GM12878 (cell line): ENCODE data around the gene MCAT. TPM values are rescaled to one million over a fixed set of nuclear protein-coding genes. Genes with fewer than 3 reads are reported as not detected.

ENCODE experiments used
- ATAC-seq: fragments of 200-7000 bp; cut with Tn5 transposase; 3 replicates; pipeline ENCODE4 v1.9.1; 2020; ENCODE audit warnings: mild to moderate bottlenecking, moderate library complexity
- BruUV-seq: library from RNA; stranded (reverse); fragments of 400-500 nt; replicated peaks from 2 replicates; lab custom pipeline; 2021; lab: Mats Ljungman, UMichigan
- CTCF ChIA-PET: fragments of 300-600 bp; sonication (Branson Sonifier 250); formaldehyde crosslinking; extraction: SDS; loops from one replicate; lab custom pipeline; 2021; ENCODE audit warnings: inconsistent platforms; lab: Yijun Ruan, JAX
- POLR2A ChIA-PET: fragments of 350-600 bp; formaldehyde crosslinking; extraction: SDS; loops from one replicate; lab custom pipeline; 2021; ENCODE audit warnings: inconsistent platforms; lab: Charles Lee
- RAD21 ChIA-PET: fragments of 300-600 bp; sonication (Branson Sonifier 250); formaldehyde crosslinking; loops from one replicate; lab custom pipeline; 2023; ENCODE audit warnings: antibody characterized with exemption; ENCODE audit not compliant: unreplicated experiment; lab: Charles Lee
- SMC1A ChIA-PET: fragments of 300-600 bp; sonication (Branson Sonifier 250); formaldehyde crosslinking; loops from one replicate; lab custom pipeline; 2023; ENCODE audit not compliant: unreplicated experiment, uncharacterized antibody; lab: Charles Lee
- DNase-seq: peaks from one replicate; pipeline ENCODE4 v3.0.0-alpha.2; 2011; ENCODE audit warnings: low read depth, low spot score
- FAIRE-seq: peaks from 3 replicates; lab custom pipeline; 2011; peaks lifted over from hg19 to GRCh38; lab: Jason Lieb, UNC
- H2AFZ ChIP-seq: 2 replicates; pipeline ENCODE4 v1.6.0; 2011; ENCODE audit warnings: low read depth, low read length, control low read depth; ENCODE audit not compliant: control insufficient read depth
- H3K27ac ChIP-seq: 2 replicates; pipeline ENCODE4 v1.5.1; 2011; ENCODE audit warnings: control low read depth; ENCODE audit not compliant: control insufficient read depth, insufficient read depth
- H3K27me3 ChIP-seq, 2 experiments: replicated peaks in 1 of 2; 2 replicates each; pipeline versions ENCODE4 v1.6.0 to v1.6.1; 2011; ENCODE audit warnings: low read length in 1 of 2; ENCODE audit not compliant: control insufficient read depth in 2 of 2, insufficient read depth in 2 of 2
- H3K36me3 ChIP-seq, 2 experiments: 2 replicates each; pipeline ENCODE4 v1.5.1; 2011; ENCODE audit warnings: low read length in 1 of 2; ENCODE audit not compliant: control insufficient read depth in 2 of 2, insufficient read depth in 2 of 2
- H3K4me1 ChIP-seq: 2 replicates; pipeline ENCODE4 v1.6.1; 2011; ENCODE audit warnings: mild to moderate bottlenecking, low read length, moderate library complexity, mixed read lengths; ENCODE audit not compliant: control insufficient read depth, insufficient read depth
- H3K4me2 ChIP-seq: 2 replicates; pipeline ENCODE4 v1.6.0; 2011; ENCODE audit warnings: control low read depth; ENCODE audit not compliant: control insufficient read depth, insufficient read depth
- H3K4me3 ChIP-seq: fragments of 200-600 bp; sonication (generic); 2 replicates; pipeline ENCODE4 v1.5.1; 2016
- H3K79me2 ChIP-seq: 2 replicates; pipeline ENCODE4 v1.6.0; 2011; ENCODE audit warnings: low read length; ENCODE audit not compliant: control insufficient read depth, insufficient read depth
- H3K9ac ChIP-seq: 2 replicates; pipeline ENCODE4 v1.8.0; 2011; ENCODE audit warnings: low read length, control low read depth, mixed read lengths; ENCODE audit not compliant: control insufficient read depth, insufficient read depth
- H3K9me3 ChIP-seq: replicated peaks from 3 replicates; pipeline ENCODE4 v1.5.1; 2011; ENCODE audit warnings: mild to moderate bottlenecking, low read length; ENCODE audit not compliant: control insufficient read depth, insufficient read depth
- H4K20me1 ChIP-seq: 2 replicates; pipeline ENCODE4 v1.6.0; 2011; ENCODE audit not compliant: control insufficient read depth, insufficient read depth
- CEBPB ChIP-seq, 2 experiments: fragments of 150-350 bp in 1 of 2; IDR thresholded peaks; 2 replicates each; pipeline ENCODE4 v1.6.1; 2012 to 2014; ENCODE audit warnings: low read depth in 2 of 2, low read length in 2 of 2, borderline replicate concordance in 1 of 2, inconsistent platforms in 1 of 2
- CHD4 ChIP-seq: fragments of 200-600 bp; sonication (generic); IDR thresholded peaks from 2 replicates; pipeline ENCODE4 v1.6.1; 2016; ENCODE audit warnings: mild to moderate bottlenecking
- EZH2 ChIP-seq: IDR thresholded peaks from 2 replicates; pipeline ENCODE4 v1.6.1; 2012; ENCODE audit warnings: low read depth, mild to moderate bottlenecking, control low read depth, inconsistent platforms, low read length, borderline replicate concordance; ENCODE audit not compliant: control insufficient read depth
- SRF ChIP-seq, 2 experiments: IDR thresholded peaks; 2 replicates each; pipeline ENCODE4 v1.6.1; 2011; ENCODE audit warnings: low read depth in 2 of 2, low read length in 2 of 2, mild to moderate bottlenecking in 1 of 2, moderate library complexity in 1 of 2
- SUZ12 ChIP-seq: fragments of 200-600 bp; sonication (generic); IDR thresholded peaks from one replicate; pipeline ENCODE4 v1.6.1; 2018; ENCODE audit warnings: antibody characterized with exemption, mild to moderate bottlenecking; ENCODE audit not compliant: unreplicated experiment
- WGBS: methylation state at CpG from one replicate; pipeline ENCODE4 v1.1.6; 2016; ENCODE audit warnings: low lambda C conversion rate; ENCODE audit not compliant: insufficient replicate concordance, insufficient coverage; ENCODE audit errors: missing lambda C conversion rate; 5-methylcytosine and 5-hydroxymethylcytosine counted together
- in situ Hi-C: fragments of 300-500 bp; cut with MboI; formaldehyde crosslinking; loops from 9 replicates; pipeline ENCODE4 v1.14.3; 2018; ENCODE audit warnings: mixed read lengths
- intact Hi-C: fragments of 100-400 bp; cut with micrococcal nuclease; formaldehyde crosslinking; loops from one replicate; pipeline ENCODE4 v1.14.2; 2022; ENCODE audit not compliant: unreplicated experiment
- polyA plus RNA-seq, 11 experiments: library from polyadenylated mRNA; depleted of rRNA in 4 of 11; unstranded in 6 of 11; stranded (reverse) in 5 of 11; fragments of >200 nt; fragmentation: Nextera tagmentation in 4 of 11; fragmentation: Illumina TruSeq in 1 of 11; extraction: Ambion mirVana in 4 of 11; extraction: Trizol in 1 of 11; gene quantifications; 1 replicate in 1 of 11; 2 replicates in 10 of 11; pipeline versions ENCODE4 v1.2.1 to v1.2.3, GENCODE V29; 2011 to 2016; ENCODE audit warnings: inconsistent platforms in 2 of 11, missing spikeins in 2 of 11, low read depth in 1 of 11
- total RNA-seq, 4 experiments: library from RNA; depleted of rRNA in 3 of 4; stranded (reverse); fragments of >200 nt in 3 of 4; fragmentation: Illumina TruSeq in 1 of 4; extraction: Trizol in 1 of 4; gene quantifications; 2 replicates each; pipeline versions ENCODE4 v1.2.1 to v1.2.3, GENCODE V29; 2013 to 2021
- TF ChIP-seq, protein P1 (sequence below): IDR thresholded peaks from 2 replicates; pipeline ENCODE4 v1.6.1; 2012; ENCODE audit warnings: low read length, inconsistent platforms
- TF ChIP-seq, protein P2 (sequence below): fragments of 150-350 bp; IDR thresholded peaks from 2 replicates; pipeline ENCODE4 v1.6.1; 2014; ENCODE audit warnings: mild to moderate bottlenecking, low read depth, low read length
- TF ChIP-seq, protein P3 (sequence below): fragments of 450-650 bp; IDR thresholded peaks from 2 replicates; pipeline ENCODE4 v1.6.1; 2017; ENCODE audit warnings: mild to moderate bottlenecking
- TF ChIP-seq, protein P4 (sequence below): IDR thresholded peaks from 2 replicates; pipeline ENCODE4 v1.6.1; 2012; ENCODE audit warnings: improper control_type of control experiment, low read depth, low read length; ENCODE audit not compliant: insufficient replicate concordance

MCAT gene
- total and polyA plus RNA-seq, 10 of the 15 experiments (the other 5 are each of a cell fraction or from before 2014, with no cell fraction given), result 3.6 to 29.1 (median 19.3) TPM

GRCh38 chr22:43129426-43130425 lies 13.5 kb downstream of the MCAT start (continued):
- TF ChIP-seq, protein P1, sequence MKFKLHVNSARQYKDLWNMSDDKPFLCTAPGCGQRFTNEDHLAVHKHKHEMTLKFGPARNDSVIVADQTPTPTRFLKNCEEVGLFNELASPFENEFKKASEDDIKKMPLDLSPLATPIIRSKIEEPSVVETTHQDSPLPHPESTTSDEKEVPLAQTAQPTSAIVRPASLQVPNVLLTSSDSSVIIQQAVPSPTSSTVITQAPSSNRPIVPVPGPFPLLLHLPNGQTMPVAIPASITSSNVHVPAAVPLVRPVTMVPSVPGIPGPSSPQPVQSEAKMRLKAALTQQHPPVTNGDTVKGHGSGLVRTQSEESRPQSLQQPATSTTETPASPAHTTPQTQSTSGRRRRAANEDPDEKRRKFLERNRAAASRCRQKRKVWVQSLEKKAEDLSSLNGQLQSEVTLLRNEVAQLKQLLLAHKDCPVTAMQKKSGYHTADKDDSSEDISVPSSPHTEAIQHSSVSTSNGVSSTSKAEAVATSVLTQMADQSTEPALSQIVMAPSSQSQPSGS, result no peak
- TF ChIP-seq SRF (IDR thresholded peaks at IDR 0.05; ENCODE audit: low read depth in 2 of 2, low read length in 2 of 2), result no peak
- no peak for TF ChIP-seq CEBPB (IDR thresholded peaks at IDR 0.05; ENCODE audit: borderline replicate concordance in 1 of 2, low read depth in 2 of 2, low read length in 2 of 2)

DNA sequence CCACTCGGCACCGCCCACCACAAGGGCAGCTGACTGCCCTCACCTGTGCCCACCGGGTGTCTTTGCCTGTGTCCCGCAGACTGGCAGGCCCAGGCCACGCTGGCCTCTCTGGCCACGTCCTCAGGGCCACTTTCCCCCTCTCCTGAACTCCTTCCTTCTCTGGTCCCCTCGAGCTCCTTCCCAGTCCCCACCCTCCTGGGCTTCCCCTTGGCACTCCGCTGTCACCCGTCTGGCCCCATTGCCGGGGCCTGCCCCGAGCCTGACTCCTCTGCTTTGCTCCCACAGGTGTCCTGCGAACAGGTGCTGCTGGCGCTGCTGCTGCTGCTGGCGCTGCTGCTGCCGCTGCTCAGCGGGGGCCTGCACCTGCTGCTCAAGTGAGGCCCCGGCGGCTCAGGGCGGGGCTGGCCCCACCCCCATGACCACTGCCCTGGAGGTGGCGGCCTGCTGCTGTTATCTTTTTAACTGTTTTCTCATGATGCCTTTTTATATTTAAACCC lies 14.2 kb downstream of the MCAT start:
- H4K20me1 ChIP-seq, result no peaks in the 10 kb centered on the region
- 49% methylated on average over 18 of the region's 20 CpGs for WGBS
- no peaks in the 10 kb centered on the region for H3K79me2 ChIP-seq
- H3K27me3 ChIP-seq, result no peaks in the 10 kb centered on the region
- H3K9ac ChIP-seq, result no peak overlapping the region
- peaks cover 31% of the 10 kb centered on the region for H3K4me1 ChIP-seq
- H2AFZ ChIP-seq, result no peak overlapping the region
- H3K27ac ChIP-seq, result no peak overlapping the region
- no peaks in the 10 kb centered on the region for H3K9me3 ChIP-seq
- FAIRE-seq (no peak), DNase-seq (no peak), ATAC-seq (peak; percentile 41)
- ChIA-PET CTCF (no interaction called here), POLR2A (no interaction called here), SMC1A (no interaction called here), RAD21 (no interaction called here)
- H3K4me2 ChIP-seq, result no peak overlapping the region
- peaks cover 1 to 4% of the 10 kb centered on the region in 2 experiments; a peak in 3 of 4 replicates for H3K36me3 ChIP-seq
- intact Hi-C loops (no loop called here), in situ Hi-C loops (no loop called here)
- H3K4me3 ChIP-seq, result no peak overlapping the region
- no TSS peak for BruUV-seq
- TF ChIP-seq, protein P2, sequence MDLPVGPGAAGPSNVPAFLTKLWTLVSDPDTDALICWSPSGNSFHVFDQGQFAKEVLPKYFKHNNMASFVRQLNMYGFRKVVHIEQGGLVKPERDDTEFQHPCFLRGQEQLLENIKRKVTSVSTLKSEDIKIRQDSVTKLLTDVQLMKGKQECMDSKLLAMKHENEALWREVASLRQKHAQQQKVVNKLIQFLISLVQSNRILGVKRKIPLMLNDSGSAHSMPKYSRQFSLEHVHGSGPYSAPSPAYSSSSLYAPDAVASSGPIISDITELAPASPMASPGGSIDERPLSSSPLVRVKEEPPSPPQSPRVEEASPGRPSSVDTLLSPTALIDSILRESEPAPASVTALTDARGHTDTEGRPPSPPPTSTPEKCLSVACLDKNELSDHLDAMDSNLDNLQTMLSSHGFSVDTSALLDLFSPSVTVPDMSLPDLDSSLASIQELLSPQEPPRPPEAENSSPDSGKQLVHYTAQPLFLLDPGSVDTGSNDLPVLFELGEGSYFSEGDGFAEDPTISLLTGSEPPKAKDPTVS, result no peak
- TF ChIP-seq EZH2 (no peak), CHD4 (no peak), SUZ12 (no peak)
- TF ChIP-seq, protein P3, sequence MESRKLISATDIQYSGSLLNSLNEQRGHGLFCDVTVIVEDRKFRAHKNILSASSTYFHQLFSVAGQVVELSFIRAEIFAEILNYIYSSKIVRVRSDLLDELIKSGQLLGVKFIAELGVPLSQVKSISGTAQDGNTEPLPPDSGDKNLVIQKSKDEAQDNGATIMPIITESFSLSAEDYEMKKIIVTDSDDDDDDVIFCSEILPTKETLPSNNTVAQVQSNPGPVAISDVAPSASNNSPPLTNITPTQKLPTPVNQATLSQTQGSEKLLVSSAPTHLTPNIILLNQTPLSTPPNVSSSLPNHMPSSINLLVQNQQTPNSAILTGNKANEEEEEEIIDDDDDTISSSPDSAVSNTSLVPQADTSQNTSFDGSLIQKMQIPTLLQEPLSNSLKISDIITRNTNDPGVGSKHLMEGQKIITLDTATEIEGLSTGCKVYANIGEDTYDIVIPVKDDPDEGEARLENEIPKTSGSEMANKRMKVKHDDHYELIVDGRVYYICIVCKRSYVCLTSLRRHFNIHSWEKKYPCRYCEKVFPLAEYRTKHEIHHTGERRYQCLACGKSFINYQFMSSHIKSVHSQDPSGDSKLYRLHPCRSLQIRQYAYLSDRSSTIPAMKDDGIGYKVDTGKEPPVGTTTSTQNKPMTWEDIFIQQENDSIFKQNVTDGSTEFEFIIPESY, result peak; percentile 65; the same call in 1 of the 2 replicates
- TF ChIP-seq, protein P4, sequence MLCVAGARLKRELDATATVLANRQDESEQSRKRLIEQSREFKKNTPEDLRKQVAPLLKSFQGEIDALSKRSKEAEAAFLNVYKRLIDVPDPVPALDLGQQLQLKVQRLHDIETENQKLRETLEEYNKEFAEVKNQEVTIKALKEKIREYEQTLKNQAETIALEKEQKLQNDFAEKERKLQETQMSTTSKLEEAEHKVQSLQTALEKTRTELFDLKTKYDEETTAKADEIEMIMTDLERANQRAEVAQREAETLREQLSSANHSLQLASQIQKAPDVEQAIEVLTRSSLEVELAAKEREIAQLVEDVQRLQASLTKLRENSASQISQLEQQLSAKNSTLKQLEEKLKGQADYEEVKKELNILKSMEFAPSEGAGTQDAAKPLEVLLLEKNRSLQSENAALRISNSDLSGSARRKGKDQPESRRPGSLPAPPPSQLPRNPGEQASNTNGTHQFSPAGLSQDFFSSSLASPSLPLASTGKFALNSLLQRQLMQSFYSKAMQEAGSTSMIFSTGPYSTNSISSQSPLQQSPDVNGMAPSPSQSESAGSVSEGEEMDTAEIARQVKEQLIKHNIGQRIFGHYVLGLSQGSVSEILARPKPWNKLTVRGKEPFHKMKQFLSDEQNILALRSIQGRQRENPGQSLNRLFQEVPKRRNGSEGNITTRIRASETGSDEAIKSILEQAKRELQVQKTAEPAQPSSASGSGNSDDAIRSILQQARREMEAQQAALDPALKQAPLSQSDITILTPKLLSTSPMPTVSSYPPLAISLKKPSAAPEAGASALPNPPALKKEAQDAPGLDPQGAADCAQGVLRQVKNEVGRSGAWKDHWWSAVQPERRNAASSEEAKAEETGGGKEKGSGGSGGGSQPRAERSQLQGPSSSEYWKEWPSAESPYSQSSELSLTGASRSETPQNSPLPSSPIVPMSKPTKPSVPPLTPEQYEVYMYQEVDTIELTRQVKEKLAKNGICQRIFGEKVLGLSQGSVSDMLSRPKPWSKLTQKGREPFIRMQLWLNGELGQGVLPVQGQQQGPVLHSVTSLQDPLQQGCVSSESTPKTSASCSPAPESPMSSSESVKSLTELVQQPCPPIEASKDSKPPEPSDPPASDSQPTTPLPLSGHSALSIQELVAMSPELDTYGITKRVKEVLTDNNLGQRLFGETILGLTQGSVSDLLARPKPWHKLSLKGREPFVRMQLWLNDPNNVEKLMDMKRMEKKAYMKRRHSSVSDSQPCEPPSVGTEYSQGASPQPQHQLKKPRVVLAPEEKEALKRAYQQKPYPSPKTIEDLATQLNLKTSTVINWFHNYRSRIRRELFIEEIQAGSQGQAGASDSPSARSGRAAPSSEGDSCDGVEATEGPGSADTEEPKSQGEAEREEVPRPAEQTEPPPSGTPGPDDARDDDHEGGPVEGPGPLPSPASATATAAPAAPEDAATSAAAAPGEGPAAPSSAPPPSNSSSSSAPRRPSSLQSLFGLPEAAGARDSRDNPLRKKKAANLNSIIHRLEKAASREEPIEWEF, result no peak
